HAP-1 (cell line): ENCODE results near the gene BIRC5.
"Not testable (repeated sequence)": the region's sequence is repeated elsewhere in the genome, so short reads cannot be mapped to it uniquely, and the experiment has no call there.

Experiments used
- DNase-seq, 2 experiments: peaks; one replicate each; pipeline ENCODE4 v3.0.0-alpha.2; 2016 to 2020; ENCODE audit warnings: low spot score in 2 of 2
- H3K27me3 ChIP-seq: fragments of 250-450 bp; sonication (Bioruptor Pico); 2 replicates; pipeline ENCODE4 v1.5.1; 2020; ENCODE audit warnings: low read depth, mild to moderate bottlenecking, moderate library complexity
- H3K36me3 ChIP-seq: fragments of 250-450 bp; sonication (Bioruptor Pico); replicated peaks from 2 replicates; pipeline ENCODE4 v1.5.1; 2020; ENCODE audit warnings: mild to moderate bottlenecking
- H3K4me1 ChIP-seq: fragments of 250-450 bp; sonication (Bioruptor Pico); 2 replicates; pipeline ENCODE4 v1.5.1; 2020; ENCODE audit warnings: mild to moderate bottlenecking
- H3K4me3 ChIP-seq: fragments of 250-450 bp; sonication (Bioruptor Pico); 2 replicates; pipeline ENCODE4 v1.5.1; 2020; ENCODE audit warnings: mild to moderate bottlenecking, moderate library complexity
- H3K9me3 ChIP-seq: fragments of 250-450 bp; sonication (Bioruptor Pico); 2 replicates; pipeline ENCODE4 v1.5.1; 2020; ENCODE audit warnings: mild to moderate bottlenecking, moderate library complexity
- in situ Hi-C: fragments of 300-500 bp; cut with MboI; formaldehyde crosslinking; loops from 3 replicates; pipeline ENCODE4 v1.14.3; 2020; ENCODE audit warnings: low sequenced_read_pairs, inconsistent platforms, mixed read lengths

The BIRC5 gene

DNA sequence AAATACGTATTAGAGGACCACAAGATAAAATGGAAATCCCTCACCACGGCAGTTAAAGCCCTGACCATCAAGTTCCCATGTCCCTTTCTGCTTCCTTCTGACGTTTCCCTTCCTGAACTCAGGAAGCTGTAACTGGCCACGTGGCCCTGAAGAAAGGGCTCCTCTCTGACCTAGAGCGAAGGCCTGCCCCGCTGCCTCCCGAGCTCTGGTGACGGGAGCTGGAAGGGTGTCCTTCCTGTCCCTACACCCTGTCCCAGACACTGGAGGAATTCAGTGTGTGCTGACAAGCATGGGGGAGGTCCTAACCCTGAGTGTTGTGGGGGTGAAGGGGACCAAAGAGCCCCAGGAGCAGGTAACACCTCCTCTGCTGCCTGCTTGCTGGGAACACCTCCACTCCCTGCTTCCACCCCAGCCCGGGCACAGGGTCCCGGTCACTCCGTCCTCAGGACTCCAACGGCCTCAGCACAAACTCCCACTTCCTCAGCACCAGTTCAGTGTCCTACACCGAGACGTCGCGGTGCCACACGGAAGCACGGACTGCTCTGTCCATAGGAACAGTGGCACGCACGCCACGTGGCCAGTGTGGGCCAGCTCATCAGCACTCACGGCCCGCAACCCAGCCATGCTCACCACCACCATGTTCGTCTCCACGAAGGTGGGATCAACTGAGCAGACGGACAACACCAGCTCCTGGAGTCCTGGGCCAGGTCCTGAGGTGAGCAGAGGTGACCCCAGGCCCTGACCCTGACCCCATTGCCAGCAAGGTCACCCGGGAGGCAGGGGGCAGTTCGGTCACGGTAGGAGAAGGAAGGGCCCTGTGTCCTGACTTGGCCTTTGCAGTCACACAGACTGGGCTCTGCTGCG, 34.2 kb downstream of the BIRC5 start:
- Histone ChIP-seq H3K36me3 (no peaks in the 10 kb centered on the region), H3K4me3 (no peak overlapping the region), H3K4me1 (no peaks in the 10 kb centered on the region), H3K27me3 (no peaks in the 10 kb centered on the region), H3K9me3 (no peaks in the 10 kb centered on the region)
- DNase-seq = no peak
- in situ Hi-C loops = no loop called here

DNA sequence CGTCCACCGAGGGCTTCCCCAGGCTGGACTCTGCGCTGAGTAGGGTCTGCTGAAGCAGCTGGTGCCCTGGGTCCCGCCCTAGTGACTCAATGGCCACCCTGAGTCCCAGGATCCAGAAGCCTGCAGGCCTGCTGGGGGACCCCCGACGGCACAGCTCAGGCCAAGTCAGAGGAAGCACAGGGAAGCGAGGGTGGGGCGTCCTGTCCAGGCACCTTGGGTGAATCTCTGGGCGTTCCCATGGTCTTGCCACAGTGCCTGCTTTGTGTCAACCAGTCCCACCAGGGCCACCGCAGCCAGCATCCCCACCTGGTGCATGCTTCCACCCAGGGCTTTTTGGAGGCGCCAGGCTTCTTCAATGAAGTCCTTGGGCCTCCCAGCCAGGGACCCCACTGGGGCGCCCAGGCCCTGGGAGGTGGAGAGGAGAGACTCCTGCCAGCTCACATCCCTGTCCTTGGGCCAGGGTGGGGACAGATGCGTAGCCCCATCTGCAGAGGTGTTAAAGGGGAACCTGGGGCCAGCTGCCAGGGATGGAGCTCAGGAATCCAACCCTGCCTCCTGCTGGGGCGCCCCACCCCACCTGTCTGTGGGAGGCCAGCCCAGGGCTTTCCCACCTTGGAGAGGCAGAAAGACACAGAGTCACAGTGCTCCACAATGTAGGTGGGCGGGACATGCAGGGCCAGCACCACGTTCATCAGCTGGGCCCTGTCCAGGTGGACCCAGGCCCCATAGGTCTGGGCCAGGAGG, 35.2 kb downstream of the BIRC5 start:
- in situ Hi-C loops = no loop called here
- Histone ChIP-seq H3K4me3 (no peak overlapping the region), H3K27me3 (no peaks in the 10 kb centered on the region), H3K9me3 (no peaks in the 10 kb centered on the region), H3K36me3 (no peaks in the 10 kb centered on the region), H3K4me1 (no peaks in the 10 kb centered on the region)
- no peak for DNase-seq

DNA sequence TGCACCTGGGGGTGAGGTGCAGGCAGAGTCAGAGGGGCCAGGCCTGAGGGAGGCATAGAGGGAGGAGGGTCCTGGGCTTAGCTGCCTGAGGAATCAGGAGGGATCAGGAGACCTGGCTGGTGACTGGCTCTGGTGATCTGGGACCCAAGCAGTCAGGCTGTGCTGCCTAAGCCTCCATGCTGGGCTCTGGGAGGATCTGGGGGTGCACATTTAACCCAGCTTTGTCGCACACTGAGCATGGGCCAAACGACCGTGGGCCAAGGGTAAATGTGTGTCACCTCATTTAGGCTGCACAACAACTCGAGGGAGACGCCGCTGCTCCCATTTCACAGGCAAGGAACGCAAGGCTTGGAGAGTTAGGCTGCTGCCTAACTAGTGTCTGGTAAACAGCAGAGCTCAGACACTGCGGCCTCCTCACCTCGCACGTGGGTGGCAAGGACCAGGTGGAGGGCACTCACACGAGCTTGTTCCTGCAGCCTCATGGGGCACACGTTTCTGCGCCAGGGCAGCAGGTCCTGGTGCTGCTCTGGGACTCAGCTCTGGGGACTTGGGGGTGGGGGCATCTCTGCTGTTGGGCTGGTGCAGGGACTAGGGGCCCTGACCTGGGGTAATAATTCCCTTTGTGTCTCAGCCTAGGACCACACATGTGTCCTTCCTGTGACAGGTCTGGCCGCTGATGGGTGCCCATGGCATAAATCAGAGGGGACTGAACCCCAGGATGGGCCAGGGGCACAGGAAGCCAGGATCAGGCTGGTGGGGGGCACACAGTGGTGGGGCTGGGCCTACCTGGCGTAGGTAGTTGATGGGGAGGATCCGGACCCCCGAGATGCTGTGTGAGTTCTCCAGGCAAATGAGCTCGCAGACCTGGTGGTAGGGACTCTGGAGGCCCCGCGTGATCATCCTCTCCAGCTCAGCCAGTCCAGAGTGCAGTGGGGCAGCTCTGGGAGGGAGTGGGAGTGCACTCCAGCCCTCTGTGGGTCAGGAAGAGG, 36.1 kb downstream of the BIRC5 start:
- Histone ChIP-seq H3K4me1 (no peaks in the 10 kb centered on the region), H3K36me3 (no peaks in the 10 kb centered on the region), H3K4me3 (no peak overlapping the region), H3K27me3 (no peaks in the 10 kb centered on the region), H3K9me3 (no peaks in the 10 kb centered on the region)
- no peak for DNase-seq
- in situ Hi-C loops = no loop called here

DNA sequence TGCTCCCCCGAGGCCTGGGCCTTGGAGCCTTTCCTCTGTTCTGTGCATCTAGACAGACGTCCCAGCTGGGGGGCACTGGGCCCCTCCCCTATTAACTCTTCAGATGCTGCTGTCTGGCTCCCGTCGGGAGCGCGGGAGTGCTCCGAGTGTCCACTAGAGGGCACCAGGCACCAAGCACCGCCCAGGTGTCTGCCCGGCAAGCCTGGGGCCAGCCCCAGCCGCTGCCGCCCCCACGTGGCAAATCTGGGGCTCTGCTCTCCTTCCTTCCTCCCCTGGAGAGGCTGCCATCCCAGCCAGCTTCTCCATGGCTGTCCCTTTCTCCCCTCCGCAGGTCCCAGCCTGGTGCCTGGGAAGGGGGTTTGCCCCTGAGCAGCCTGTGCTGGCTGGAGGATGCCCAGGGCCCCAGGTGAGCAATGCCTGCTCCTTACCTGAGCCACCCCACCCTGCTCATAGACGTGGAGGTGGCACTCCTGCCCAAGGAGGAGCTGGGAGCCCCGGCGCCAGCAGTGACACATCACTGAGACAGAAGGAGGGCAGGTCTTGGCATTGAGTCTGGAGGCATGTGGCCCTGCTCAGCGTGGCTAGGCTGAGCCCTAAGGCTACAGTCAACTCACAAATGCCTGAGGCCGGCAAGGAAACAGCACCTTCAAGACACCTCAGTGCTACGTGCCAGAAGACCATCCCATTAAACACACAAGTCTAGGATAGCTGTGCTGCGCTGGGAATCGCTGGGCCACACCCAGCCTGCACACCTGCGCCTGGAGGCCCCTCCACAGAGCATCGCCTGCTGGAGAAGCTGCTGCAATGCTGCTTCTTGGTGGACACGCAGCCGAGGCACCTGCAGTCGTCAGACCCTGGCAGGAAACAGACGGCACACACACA, 37.1 kb downstream of the BIRC5 start:
- no peaks in the 10 kb centered on the region for H3K4me1 ChIP-seq
- in situ Hi-C loops = no loop called here
- H3K36me3 ChIP-seq = no peaks in the 10 kb centered on the region
- H3K27me3 ChIP-seq = no peaks in the 10 kb centered on the region
- peak; percentile 79 to 92 for DNase-seq
- no peak overlapping the region for H3K4me3 ChIP-seq
- H3K9me3 ChIP-seq = no peaks in the 10 kb centered on the region

DNA sequence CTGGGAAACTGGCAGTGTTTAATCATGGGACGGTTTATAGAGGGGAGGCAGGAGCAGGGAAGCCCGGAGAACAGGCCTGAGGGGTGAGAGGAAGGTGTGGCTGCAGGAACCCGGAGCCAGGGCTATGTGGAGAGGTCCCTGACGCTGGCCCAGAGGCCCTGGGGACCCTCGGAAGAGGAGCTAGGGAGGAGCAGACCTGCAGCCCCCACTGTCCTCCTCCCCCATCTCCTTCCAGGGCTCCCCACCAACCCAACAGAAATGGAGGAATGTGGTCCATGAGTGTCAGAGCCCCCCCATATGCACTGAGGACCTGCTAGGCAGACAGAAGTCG, 37.7 kb downstream of the BIRC5 start:
- H3K9me3 ChIP-seq = no peaks in the 10 kb centered on the region
- no peak overlapping the region for H3K4me3 ChIP-seq
- in situ Hi-C loops = no loop called here
- no peaks in the 10 kb centered on the region for H3K36me3 ChIP-seq
- no peaks in the 10 kb centered on the region for H3K27me3 ChIP-seq
- DNase-seq = no peak
- H3K4me1 ChIP-seq = no peaks in the 10 kb centered on the region

DNA sequence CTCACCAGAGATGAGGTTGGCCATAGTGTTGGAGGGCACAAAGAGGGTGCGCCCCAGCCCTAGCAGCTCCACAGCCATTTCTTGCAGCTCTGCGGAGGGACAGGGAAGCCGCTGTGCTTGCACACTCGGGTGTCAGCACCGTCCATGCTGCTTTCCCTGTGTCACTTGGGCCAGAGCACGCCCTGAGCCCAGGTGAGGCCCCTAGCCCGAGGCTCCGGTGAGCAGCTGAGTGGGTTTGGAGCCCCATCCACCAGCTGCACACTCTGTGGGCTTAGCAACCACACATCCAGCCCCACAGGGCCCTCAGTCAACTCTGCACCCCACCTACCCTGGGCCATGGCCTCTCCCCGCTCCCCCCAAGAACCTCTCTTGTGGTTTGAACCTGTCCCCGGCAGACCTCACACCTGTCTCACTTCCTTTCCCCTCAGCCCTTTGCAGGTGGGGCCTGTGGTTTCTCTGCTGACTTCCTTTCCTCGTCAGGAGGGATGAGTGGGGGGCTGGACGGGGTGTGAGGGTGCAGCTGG, 38.1 kb downstream of the BIRC5 start:
- H3K4me1 ChIP-seq = no peaks in the 10 kb centered on the region
- no peaks in the 10 kb centered on the region for H3K27me3 ChIP-seq
- DNase-seq = no peak
- H3K36me3 ChIP-seq = no peaks in the 10 kb centered on the region
- H3K9me3 ChIP-seq = no peaks in the 10 kb centered on the region
- in situ Hi-C loops = no loop called here
- H3K4me3 ChIP-seq = no peak overlapping the region

DNA sequence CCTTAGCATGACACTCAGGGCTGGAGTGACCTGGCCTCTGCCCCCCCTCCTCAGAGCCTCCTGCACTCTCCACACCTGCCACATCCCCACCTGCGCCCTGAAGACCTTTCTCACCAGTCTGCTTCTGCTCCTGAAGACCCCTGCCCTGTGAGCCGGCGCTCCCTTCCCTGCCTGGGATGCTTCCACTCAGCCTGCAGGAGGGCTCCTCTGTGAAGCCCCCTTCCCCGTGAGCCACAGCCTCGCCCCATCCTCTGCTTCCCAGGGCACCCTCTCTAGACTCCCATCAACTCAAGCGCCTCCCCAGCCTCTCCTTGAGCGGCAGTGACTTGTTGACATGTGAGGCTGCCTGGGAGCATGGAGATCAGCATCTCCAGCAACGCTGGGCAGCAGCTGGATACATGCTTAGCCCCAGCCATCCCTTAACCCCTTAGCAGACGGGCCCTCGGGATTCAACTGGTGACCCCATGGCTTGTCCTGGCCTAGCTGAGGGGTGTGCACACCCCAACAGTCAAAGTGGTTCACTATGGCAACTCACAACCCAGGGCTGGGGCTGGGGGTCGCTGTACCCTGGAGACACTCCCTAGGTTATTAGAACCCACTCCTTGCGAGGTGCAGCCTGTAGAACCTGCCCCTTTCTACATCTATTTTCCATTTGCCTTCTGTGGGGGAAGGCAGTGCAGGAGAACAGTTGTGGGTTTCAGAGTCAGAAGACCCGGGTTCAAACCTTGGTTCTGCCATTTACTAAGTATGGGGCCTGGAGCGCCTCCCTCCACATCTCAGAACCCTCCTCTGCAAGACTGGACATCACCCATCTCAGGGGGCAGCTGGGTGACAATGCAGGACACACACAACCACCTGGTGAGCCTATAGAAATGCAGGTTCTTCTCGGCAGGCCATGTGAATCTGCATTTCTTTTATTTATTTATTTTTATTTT, 38.9 kb downstream of the BIRC5 start:
- Histone ChIP-seq H3K4me1 (no peaks in the 10 kb centered on the region), H3K4me3 (no peak overlapping the region), H3K9me3 (no peaks in the 10 kb centered on the region), H3K36me3 (no peaks in the 10 kb centered on the region), H3K27me3 (no peaks in the 10 kb centered on the region)
- in situ Hi-C loops = no loop called here
- DNase-seq = no peak

DNA sequence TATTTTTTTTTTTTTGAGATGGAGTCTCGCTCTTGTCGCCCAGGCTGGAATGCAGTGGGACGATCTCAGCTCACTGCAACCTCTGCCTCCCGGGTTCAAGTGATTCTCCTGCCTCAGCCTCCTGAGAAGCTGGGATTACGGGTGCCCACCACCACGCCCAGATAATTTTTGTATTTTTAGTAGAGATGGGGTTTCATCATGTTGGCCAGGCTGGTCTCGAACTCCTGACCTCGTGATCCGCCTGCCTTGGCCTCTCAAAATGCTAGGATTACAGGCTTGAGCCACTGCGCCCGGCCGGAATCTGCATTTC, 39.5 kb downstream of the BIRC5 start:
- H3K4me3 ChIP-seq = peak overlapping the region; percentile 57
- H3K4me1 ChIP-seq, in situ Hi-C loops, H3K27me3 ChIP-seq, DNase-seq, H3K36me3 ChIP-seq, H3K9me3 ChIP-seq: not testable (repeated sequence)

DNA sequence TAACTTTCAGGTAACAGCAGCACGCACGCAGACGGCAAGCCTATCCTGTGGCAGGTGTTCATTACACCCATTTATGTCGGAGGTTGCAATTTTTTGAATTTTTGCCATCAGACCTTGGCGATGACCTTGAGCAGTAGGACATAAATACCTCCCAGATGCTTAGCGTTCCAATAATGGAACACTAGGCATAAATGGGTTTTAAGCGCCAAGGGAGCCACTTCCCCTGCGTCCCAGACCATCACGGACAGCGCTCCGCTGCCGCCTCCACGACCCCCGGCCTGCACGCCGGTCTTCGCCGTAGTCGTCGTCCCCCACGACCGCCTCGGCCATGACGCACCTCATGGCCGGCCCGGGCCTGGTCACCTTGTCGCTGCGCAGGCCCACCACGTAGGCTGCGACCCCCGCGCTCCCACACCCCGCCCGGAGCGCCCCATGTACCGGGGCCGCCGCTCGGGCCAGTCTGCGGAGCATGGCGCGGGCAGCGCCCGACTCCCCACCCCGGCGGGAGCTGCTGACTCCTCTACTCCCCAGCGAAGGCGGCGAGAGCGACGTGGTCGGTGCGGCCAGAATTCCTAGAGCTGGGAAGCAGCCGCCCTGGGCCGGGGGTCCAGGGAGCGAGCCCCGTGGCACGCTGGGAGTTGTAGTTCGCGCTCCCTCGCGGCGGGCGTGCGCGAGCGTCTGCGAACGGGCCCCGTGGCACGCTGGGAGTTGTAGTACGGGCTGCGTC, 40.1 kb downstream of the BIRC5 start:
- Histone ChIP-seq H3K4me3 (peak overlapping the region; percentile 57), H3K27me3 (no peaks in the 10 kb centered on the region), H3K36me3 (no peaks in the 10 kb centered on the region), H3K9me3 (no peaks in the 10 kb centered on the region), H3K4me1 (no peaks in the 10 kb centered on the region)
- DNase-seq = peak; percentile 81 to 92
- in situ Hi-C loops = no loop called here

DNA sequence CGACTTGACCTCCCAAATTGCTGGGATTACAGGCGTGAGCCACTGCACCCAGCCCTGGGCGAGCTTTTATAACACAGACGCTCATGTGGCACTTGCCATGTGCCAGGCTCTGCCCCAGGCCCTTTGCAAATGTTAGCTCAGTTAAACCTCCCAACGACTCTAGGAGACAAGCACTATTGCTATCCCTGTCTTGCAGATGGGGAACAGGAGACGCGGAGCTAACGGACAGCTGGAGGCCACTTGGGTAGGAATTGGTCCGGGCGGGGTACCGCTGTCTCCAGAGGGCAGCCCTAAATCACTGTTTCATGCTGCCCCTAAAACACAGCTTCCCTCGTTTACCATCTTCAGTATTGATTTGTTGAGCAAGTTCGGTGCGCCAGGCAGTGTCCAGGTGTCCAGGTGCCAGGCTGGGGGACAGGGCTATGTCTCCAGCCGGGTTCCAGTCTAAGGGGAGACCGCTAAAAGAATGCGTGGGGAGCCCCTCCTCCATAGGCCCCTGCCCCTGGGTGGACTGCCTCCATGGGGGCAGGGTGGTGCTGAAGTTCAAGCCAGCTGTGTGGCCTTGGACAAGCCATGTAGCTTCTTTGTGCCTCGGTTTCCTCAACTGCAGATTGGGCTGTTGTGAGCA, 41.1 kb downstream of the BIRC5 start:
- DNase-seq = no peak
- H3K27me3 ChIP-seq = no peaks in the 10 kb centered on the region
- in situ Hi-C loops = no loop called here
- H3K36me3 ChIP-seq = no peaks in the 10 kb centered on the region
- H3K9me3 ChIP-seq = no peaks in the 10 kb centered on the region
- H3K4me3 ChIP-seq = no peak overlapping the region
- no peaks in the 10 kb centered on the region for H3K4me1 ChIP-seq

DNA sequence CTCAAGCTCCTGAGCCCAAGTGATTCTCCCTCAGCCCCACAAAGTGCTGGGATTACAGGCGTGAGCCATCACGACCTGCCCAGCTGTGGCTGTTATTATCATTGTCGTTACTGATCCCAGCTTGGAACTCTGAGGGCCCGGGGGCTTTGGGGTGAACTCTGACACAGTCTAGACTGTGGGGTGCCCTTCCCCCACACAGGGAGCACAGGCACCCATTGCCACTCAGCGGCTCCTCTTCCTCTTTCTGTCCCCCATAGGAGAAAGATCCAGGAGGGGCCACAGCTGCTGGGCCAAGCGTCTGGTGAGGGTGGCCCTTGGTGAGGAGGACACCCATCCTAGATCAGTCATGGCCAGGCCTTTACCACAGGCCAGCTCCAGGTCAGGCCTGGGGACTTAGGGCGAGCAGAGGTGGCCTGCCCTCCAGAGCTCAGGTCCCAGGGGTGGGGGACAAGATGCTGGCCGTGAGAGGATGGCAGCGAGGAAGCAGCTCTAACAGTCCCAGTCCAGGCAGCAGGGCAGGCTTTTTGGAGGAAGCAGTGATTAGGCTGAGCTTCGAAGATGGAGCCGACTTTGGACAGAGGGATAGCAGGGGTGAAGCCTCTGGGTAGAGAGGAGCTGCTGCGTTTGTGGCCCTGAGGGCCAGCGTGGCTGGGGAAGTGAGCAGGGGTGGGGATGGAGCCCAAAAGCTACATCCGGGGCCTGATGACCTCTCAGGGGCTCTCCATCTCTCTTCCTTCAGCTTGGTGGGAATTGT, 42.1 kb downstream of the BIRC5 start:
- H3K9me3 ChIP-seq = no peaks in the 10 kb centered on the region
- no peaks in the 10 kb centered on the region for H3K4me1 ChIP-seq
- DNase-seq = no peak
- no peak overlapping the region for H3K4me3 ChIP-seq
- in situ Hi-C loops = no loop called here
- H3K27me3 ChIP-seq = no peaks in the 10 kb centered on the region
- no peaks in the 10 kb centered on the region for H3K36me3 ChIP-seq
